Upper lobe of left lung (tissue), 6 donors: ENCODE results near the gene AMOTL1. TPM values are rescaled to one million over a fixed set of nuclear protein-coding genes. Genes with fewer than 3 reads are reported as not detected.
A peak's percentile ranks its signal among the peaks of the same experiment; 100 is the strongest.
"Not testable (repeated sequence)": the region's sequence is repeated elsewhere in the genome, so short reads cannot be mapped to it uniquely, and the experiment has no call there.

Source experiments
- ATAC-seq, 2 donors: fragments of 200-7000 bp; cut with Tn5 transposase; one replicate each; pipeline ENCODE4 v1.9.1; 2022; ENCODE audit warnings: mild to moderate bottlenecking in 2 of 2, moderate library complexity in 2 of 2; ENCODE audit not compliant: low FRiP score in 2 of 2
- DNase-seq, 2 donors: peaks; one replicate each; pipeline ENCODE4 v3.0.0-alpha.2; 2019 to 2020
- H3K27ac ChIP-seq, 4 donors: fragments of 200-600 bp; sonication (generic); one replicate each; pipeline ENCODE4 v1.5.1; 2016 to 2019
- H3K27me3 ChIP-seq, 4 donors: fragments of 200-600 bp; sonication (generic); one replicate each; pipeline ENCODE4 v1.5.1; 2017 to 2019
- H3K36me3 ChIP-seq, 4 donors: fragments of 200-600 bp; sonication (generic); one replicate each; pipeline ENCODE4 v1.5.1; 2016 to 2019
- H3K4me1 ChIP-seq, 4 donors: fragments of 200-600 bp; sonication (generic); one replicate each; pipeline ENCODE4 v1.5.1; 2018 to 2019
- H3K4me3 ChIP-seq, 4 donors: fragments of 200-600 bp; sonication (generic); one replicate each; pipeline ENCODE4 v1.5.1; 2017 to 2019; ENCODE audit warnings: mild to moderate bottlenecking in 2 of 4, moderate library complexity in 1 of 4
- H3K9me3 ChIP-seq, 4 donors: fragments of 200-600 bp; sonication (generic); one replicate each; pipeline ENCODE4 v1.5.1; 2018 to 2019
- CTCF ChIP-seq, 6 experiments: fragments of 450-650 bp in 4 of 6; fragments of 200-600 bp in 2 of 6; sonication (generic) in 2 of 6; IDR thresholded peaks; one replicate each; pipeline ENCODE4 v1.5.1; 2016 to 2019; ENCODE audit warnings: antibody characterized with exemption in 6 of 6
- EP300 ChIP-seq, 4 donors: sonication (generic); formaldehyde crosslinking; IDR thresholded peaks; one replicate each; pipeline ENCODE4 v1.5.1; 2017; ENCODE audit warnings: antibody characterized with exemption in 4 of 4, control low read depth in 2 of 4
- POLR2A ChIP-seq, 4 donors: fragments of 450-650 bp; IDR thresholded peaks; one replicate each; pipeline ENCODE4 v1.5.1; 2016 to 2017; ENCODE audit warnings: antibody characterized with exemption in 4 of 4, mild to moderate bottlenecking in 2 of 4
- POLR2AphosphoS5 ChIP-seq, 2 donors: sonication (generic); formaldehyde crosslinking; IDR thresholded peaks; one replicate each; pipeline ENCODE4 v1.5.1; 2017; ENCODE audit warnings: antibody characterized with exemption in 2 of 2
- WGBS, 2 donors: methylation state at CpG; one replicate each; pipeline ENCODE4 v1.1.5; 2017 to 2018; 5-methylcytosine and 5-hydroxymethylcytosine counted together
- total RNA-seq, 6 donors: library from RNA; depleted of rRNA in 4 of 6; stranded (reverse); fragments of >200 nt in 4 of 6; gene quantifications; one replicate each; pipeline versions ENCODE4 v1.1.0 to v1.2.1, GENCODE V29; 2016 to 2021
- donor health status: DM: no; HTN: no; CAD: no; lungs with moderate emphysema.
- donor health status: DM: no; HTN: yes; CAD: no; lungs with severe emphysema.

AMOTL1 gene
- total RNA-seq, 6 donors from 2014 or later = 30.4 to 54.7 (median 46.1) TPM

- WGBS, 2 donors = 87 to 93% methylated on average over 5 of the region's 5 CpGs
- no peak overlapping the region for H3K4me3 ChIP-seq
- H3K27me3 ChIP-seq = no peaks in the 10 kb centered on the region
- H3K9me3 ChIP-seq = no peaks in the 10 kb centered on the region
- TF ChIP-seq EP300 (IDR thresholded peaks at IDR 0.05) (no peak), POLR2AphosphoS5 (IDR thresholded peaks at IDR 0.05) (no peak), POLR2A (IDR thresholded peaks at IDR 0.05) (no peak), CTCF (IDR thresholded peaks at IDR 0.05) (no peak)
- H3K27ac ChIP-seq = no peak overlapping the region
- H3K4me1 ChIP-seq = peaks cover 0 to 15% (median 8%) of the 10 kb centered on the region in 4 donors
- no peak for DNase-seq
- ATAC-seq = peak in 1 of 2 donors; percentile 38
- H3K36me3 ChIP-seq = peaks cover 0 to 11% (median 0%) of the 10 kb centered on the region in 4 donors
Observed at GRCh38 chr11:94809251-94809650, 41.1 kb downstream of the AMOTL1 start.

DNA sequence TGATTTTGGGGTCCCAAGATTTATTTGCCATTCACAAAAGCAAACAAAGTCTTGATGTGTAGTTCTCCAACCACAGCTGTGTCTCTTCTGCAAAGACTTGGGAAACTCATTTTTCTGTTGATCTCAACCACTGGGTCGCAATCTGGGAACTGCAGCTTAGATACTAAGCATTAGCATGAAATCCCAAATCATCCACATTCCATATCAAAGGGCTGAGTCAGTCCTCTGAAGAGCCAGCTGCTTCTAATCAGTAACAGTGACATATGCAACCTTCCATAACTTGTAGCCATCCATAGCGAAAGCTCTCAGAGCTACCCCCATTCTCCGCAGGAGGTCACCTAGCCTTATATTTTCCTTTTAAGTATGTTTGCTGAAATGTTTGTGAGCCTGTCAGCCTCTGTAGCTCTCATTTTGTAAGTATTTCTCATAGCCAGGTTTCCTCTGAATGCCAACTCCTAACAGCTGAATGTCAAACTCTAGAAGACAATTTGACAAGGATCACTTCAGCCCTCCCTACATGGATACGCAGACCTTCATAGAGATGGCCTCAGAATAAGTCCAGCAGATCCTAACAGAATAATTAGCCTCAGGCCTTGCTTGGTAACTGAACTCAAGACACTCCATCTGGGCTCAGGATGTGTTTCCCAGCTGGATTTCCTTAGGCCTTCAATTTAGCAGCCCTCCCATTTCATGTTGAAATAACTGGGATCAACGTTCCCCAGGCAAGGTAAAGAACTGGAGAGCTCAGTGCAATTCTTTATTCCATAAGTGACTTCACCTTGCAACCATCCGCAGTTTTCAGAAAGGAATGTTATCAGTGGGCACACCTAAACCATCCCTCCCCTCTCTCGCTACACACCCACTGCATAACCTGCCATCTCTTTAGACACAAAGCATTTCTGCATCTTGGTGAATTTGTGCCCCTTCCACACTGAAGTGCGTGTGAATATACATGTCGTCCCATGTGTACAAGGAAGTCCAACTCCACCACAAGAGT, 44.9 kb downstream of the AMOTL1 start:
- H3K27ac ChIP-seq = peak overlapping the region in 2 of 4 donors; percentile 49 to 58
- H3K36me3 ChIP-seq = peaks cover 0 to 11% (median under 1%) of the 10 kb centered on the region in 4 donors
- not testable (repeated sequence) for H3K4me3 ChIP-seq, H3K27me3 ChIP-seq, DNase-seq, H3K9me3 ChIP-seq, ATAC-seq
- peaks cover 0 to 12% (median 10%) of the 10 kb centered on the region in 4 donors for H3K4me1 ChIP-seq
- WGBS, 2 donors = 81 to 87% methylated on average over 8 to 9 of the region's 9 CpGs

DNA sequence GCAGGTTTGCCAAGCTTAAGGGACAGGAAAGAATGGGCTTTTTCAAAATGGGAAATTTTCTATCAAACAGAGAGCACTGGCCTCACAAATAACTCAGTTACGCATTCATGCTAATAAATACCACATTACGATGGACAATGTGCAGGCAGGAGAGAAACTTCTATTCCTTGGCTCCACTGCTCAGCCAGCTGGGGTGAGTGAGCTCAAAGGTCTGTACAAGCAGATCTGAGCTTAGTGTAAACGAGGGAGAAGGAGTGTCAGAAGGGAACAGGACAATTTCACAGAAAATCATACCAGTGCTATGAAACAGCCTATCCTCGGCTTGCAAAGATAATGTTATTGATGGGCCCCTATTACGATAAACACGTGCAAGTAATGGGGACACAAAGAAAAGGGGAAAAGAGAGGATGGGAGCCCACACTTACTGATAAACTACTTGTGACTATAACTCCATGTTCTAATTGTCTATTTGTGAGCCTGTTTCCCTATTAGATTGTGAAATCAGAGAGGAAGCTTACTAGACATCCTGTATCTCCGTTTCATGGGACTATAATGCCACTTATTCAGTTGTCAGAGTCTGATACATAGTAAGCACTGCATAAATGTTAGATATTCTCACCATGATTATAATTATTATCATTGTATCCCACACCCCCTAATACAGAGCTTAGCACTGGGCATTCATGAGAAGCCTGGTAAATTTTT, 46.3 kb downstream of the AMOTL1 start:
- H3K9me3 ChIP-seq = no peaks in the 10 kb centered on the region
- no peak overlapping the region for H3K4me3 ChIP-seq
- TF ChIP-seq CTCF (IDR thresholded peaks at IDR 0.05) = no peak
- no peak for DNase-seq
- H3K4me1 ChIP-seq = peaks cover 0 to 12% (median 10%) of the 10 kb centered on the region in 4 donors
- H3K36me3 ChIP-seq = peaks cover 0 to 11% (median 1%) of the 10 kb centered on the region in 4 donors
- H3K27ac ChIP-seq = peak overlapping the region in 2 of 4 donors; percentile 49 to 58
- ATAC-seq = no peak
- no peaks in the 10 kb centered on the region for H3K27me3 ChIP-seq
- WGBS, 2 donors = 69 to 73% methylated on average over 7 of the region's 7 CpGs

DNA sequence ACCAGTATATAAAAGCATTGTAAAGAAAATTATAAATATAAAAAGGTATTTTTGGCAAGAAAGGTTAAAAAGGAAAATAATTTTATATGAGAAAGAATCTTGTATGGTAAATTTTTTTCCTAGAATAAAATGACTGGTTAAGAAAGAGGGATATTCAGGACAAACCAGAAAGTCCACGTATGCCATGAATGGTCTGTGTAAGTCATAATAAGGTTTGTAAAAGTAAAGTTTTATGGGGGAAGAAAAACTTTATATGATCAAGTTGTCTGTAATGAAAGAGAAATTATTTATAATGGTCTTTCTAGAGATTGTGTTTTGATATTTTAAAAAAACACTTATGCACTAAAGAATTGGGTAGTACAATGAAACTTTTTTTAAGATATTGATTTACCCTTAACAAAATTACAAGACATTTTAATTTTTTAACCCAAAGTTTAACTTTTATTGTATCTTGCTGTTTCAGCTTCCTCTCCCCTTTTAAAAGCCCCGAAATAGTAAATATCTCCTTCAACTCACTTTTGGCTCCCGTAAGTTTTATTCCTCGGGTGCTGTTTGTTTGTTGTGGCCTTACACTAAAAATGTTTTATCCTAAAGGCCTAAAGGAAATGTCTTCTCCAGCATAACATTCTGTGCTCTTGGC, 47.7 kb downstream of the AMOTL1 start:
- H3K27me3 ChIP-seq = no peaks in the 10 kb centered on the region
- DNase-seq = no peak
- no peak overlapping the region for H3K4me3 ChIP-seq
- TF ChIP-seq EP300 (IDR thresholded peaks at IDR 0.05) (no peak), POLR2A (IDR thresholded peaks at IDR 0.05) (no peak), CTCF (IDR thresholded peaks at IDR 0.05) (no peak), POLR2AphosphoS5 (IDR thresholded peaks at IDR 0.05) (no peak)
- H3K27ac ChIP-seq = no peak overlapping the region
- no peaks in the 10 kb centered on the region for H3K9me3 ChIP-seq
- H3K4me1 ChIP-seq = peaks cover 0 to 12% (median 10%) of the 10 kb centered on the region in 4 donors
- peaks cover 0 to 20% (median 1%) of the 10 kb centered on the region in 4 donors for H3K36me3 ChIP-seq
- ATAC-seq = no peak
- 93 to 95% methylated on average over 4 of the region's 4 CpGs for WGBS, 2 donors

GRCh38 chr11:94820480-94820879, 52.3 kb downstream of the AMOTL1 start:
- Histone ChIP-seq H3K36me3 (peaks cover 0 to 56% (median 14%) of the 10 kb centered on the region in 4 donors), H3K9me3 (no peaks in the 10 kb centered on the region), H3K27ac (no peak overlapping the region), H3K4me1 (peaks cover 0 to under 1% (median 0%) of the 10 kb centered on the region in 4 donors), H3K27me3 (no peaks in the 10 kb centered on the region), H3K4me3 (no peak overlapping the region)
- DNase-seq (no peak), ATAC-seq (no peak)
- 96 to 97% methylated on average over 7 of the region's 7 CpGs for WGBS, 2 donors
- TF ChIP-seq EP300 (IDR thresholded peaks at IDR 0.05) (no peak), POLR2AphosphoS5 (IDR thresholded peaks at IDR 0.05) (no peak), POLR2A (IDR thresholded peaks at IDR 0.05) (no peak), CTCF (IDR thresholded peaks at IDR 0.05) (no peak)
